ENCODE measurements around the gene KRT16.
"Not testable (repeated sequence)": the region's sequence is repeated elsewhere in the genome, so short reads cannot be mapped to it uniquely, and the experiment has no call there.

The KRT16 gene

GRCh38 chr17:41627316-41628072 is 14.9 kb upstream of the KRT16 start:
- DNase-seq (ENCODE audit: low read depth): no peak

- not testable (repeated sequence) for DNase-seq (ENCODE audit: low read depth)
Observed at GRCh38 chr17:41626914-41627295, 14.3 kb upstream of the KRT16 start.

- DNase-seq (ENCODE audit: low read depth): not testable (repeated sequence)
Observed at GRCh38 chr17:41626028-41626913, 13.7 kb upstream of the KRT16 start.

GRCh38 chr17:41625602-41626001 is 13.0 kb upstream of the KRT16 start:
- no peak for DNase-seq (ENCODE audit: low read depth)

DNA sequence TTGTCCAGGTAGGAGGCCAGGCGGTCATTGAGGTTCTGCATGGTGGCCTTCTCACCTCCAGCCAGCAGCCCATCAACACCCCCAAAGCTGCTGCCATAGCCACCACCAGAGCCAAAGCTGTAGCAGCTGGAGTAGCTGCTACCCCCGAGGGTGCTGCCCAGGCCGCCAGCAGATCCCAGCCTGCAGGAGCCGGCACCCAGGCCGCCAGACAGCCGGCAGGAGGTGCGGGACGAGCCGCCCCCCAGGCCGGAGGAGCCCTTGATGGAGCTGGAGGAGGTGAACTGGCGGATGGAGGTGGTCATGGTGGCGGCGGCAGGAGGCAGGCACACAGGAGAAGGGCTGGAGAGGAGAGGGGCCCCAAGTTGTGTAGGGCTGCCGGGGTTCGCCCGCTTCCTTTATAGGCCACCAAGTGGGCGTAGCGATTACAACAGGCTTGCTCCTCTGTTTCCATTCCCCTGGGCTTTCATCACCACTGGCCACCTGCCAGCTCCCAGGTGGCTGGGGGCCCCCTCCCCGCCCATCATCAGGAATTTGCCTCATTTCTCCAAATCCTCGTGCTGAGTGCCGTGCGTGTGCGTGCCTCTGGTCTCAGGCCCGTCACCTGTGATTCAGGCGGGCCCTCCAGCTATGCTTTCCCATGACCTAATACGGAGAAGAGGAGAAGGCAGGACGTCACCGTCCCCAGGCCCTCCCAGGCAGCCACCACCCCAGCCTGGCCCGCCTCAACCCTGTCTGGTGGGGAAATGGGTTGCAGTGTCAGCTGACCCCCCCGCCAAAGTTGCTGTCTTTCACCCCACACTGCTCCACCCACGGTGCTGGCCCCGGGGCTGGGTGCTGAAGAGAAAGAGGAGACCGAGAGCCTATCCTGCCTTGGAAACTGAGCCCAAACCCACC is 11.9 kb upstream of the KRT16 start, which contains the start of gene KRT17:
Gene KRT17 (minus strand): TSS at position 368 of the 894 bp plus-strand sequence. CDS start 66 bp downstream, at position 302.
- DNase-seq (ENCODE audit: low read depth): no peak

DNA sequence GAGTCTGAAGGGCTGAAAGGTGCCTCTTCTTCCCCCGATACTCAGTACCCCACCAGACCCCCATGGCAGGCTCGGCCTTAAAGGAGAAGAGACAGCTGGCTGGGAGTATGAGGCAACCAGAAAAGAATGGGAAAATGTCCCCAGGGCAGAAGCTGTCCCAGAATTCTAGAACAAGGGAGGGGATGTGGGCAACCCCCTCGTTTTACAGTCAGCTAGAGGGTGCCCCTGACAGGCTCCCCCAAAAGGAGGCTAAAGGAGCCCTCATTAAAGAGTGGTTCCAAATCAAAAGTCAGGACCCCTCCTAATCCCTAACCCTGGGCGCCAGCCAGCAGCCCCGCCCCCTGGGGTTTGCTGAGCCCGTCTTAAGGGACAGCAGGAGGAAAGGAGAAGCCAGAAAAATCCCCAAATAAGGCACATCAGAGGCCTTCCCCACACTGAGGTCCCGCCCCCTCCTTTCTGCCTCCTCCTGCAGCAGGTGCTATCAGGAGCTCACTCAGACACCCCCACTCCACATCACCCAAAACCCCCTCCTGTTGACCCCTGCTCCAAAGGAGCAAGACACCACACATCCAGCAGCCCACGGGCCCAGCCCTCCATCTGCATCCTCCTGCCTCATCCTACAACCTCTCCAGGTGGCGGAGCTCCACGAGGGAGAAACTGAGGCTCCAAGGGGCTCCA is 10.8 kb upstream of the KRT16 start:
- DNase-seq (ENCODE audit: low read depth): not testable (repeated sequence)

- DNase-seq (ENCODE audit: low read depth): not testable (repeated sequence)
Observed at GRCh38 chr17:41622340-41623183, 10.0 kb upstream of the KRT16 start.

GRCh38 chr17:41621916-41622315 is 9.3 kb upstream of the KRT16 start:
- no peak for DNase-seq (ENCODE audit: low read depth)

- DNase-seq (ENCODE audit: low read depth): not testable (repeated sequence)
Observed at GRCh38 chr17:41621435-41621817, 8.9 kb upstream of the KRT16 start.

DNA sequence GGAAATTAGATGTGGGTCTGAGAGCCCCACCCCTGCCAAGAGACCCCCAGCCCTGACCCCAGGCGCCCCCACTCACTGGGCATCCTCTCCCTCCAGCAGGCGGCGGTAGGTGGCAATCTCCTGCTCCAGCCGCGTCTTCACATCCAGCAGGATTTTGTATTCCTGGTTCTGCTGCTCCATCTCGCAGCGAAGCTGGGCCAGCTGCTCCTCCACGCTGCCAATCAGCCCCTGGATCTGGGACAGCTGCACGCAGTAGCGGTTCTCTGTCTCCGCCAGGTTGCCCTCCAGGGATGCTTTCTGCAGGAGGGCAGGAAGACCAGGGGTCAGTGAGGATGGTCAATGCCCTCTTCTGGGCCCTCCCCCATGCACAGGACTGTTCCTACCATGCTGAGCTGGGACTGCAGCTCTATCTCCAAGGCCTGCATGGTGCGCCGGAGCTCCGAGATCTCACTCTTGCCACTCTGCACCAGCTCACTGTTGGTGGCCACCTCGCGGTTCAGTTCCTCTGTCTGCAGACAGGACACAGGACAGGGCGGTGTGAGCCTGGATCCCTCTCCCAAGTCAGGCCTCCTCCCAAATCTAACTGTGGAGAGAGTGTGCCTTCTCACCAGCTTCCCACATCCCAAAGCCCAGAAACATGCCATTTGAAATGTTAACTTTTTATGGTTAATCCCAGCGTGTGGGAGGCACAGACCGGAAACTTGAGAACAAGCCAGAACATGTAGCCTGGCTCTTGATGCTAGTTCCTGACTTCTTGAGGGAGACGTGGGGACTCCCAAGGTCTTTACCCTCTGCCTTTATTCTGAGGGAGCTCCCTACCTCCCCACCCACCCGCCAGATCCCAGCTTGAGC is 8.2 kb upstream of the KRT16 start:
- no peak for DNase-seq (ENCODE audit: low read depth)

DNA sequence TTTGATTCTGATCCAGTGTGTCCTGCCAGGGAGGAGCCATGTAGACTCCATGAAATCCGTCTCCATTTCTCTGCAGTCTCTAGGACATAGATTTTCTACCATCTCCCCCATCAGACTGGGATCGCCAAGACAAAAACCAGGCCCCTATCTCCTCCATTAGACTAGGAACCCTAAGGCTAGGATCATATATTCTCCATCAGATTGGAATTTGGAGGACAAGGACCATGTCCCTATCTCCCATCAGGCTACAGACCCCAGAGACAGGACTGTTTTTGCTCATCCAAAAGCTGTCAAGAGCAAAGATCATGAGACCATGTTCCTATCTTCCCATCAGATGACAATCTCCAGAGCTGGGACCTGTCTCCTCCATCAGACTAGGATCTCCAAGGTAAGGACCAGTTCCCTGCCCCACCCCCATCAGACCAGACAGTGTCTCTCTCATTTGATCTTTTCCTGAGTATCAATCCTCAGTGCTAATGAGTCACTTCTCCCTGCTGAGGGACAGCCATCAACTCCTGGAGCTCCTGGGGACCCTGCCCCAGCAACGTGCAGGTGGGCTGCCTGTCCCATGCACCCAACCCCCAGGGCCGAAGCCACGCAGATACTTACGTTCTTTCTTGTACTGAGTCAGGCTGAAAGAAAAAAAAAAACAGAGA is 7.5 kb upstream of the KRT16 start:
- DNase-seq (ENCODE audit: low read depth): not testable (repeated sequence)

DNA sequence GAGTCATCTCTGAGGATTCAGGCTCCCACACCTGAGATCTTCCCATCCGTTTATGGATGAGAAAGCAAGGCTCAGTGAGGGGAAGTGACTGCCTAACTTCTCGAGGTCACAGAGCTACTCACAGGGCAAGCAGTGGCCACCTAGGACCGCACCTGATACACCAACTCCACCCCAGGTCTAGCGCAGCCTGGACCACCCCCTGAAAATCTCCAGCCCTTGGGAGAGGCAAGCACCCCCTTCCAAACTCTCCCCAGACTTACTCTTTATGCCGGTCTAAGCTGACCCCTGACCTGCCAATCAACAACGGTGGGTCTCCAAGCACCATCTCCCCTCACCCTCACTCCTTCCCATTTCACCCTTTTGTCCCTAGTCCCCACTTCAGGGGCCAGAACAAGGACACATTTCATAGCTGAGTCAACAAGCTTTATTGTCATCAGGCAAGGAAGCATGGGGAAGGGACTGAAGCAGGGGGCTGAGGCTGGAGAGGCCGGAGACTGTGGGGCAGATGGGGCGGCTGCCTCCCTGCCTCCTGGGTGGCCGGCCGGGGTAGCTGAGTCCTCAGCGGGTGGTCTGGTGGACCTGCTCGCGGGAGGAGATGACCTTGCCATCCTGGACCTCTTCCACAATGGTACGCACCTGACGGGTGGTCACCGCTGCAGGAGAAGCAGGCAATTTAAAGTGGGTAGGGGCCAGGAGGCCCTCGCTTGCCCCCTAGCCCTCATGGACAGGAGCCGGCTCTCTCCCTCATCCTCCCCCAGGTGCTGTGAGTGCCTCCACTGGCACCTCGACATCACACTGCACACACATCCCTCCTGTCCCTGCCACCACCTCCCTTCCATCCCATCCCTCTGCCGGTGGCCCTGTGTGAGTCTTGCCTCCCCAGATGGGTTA is 6.7 kb upstream of the KRT16 start:
- no peak for DNase-seq (ENCODE audit: low read depth)

DNA sequence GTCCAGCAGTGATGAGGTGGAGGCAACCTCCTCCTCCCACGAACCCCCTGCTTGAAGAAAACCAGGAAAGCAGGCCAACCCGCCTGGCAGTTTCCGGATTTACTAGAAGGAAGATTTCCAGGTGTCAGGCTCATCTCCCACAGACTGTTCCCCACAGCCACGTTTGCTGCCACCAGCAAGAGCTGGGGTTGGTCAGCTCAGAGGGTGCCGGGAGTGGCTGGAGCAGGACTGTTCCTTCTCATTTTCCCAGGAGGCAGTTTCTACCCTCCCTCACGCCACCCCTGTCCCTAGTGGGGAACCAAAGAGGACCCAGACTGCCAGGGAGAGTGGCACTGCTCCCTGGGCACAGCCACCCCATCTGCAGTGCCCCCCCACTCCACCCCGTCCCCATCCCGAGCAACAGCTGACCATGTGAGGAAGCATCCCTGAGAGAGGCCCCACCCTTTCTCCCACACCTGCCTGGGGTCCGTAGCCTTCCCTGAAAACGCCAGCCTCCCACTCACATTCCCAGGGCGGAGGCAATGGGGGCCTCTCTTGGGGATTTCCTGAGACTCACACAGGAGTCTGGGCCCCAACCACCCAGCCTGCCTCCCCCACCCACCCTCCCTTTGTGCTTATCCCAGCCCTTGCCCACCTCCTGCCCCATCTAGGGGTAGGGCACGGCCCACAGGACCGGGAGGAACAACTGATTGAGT is 5.9 kb upstream of the KRT16 start:
- no peak for DNase-seq (ENCODE audit: low read depth)

DNA sequence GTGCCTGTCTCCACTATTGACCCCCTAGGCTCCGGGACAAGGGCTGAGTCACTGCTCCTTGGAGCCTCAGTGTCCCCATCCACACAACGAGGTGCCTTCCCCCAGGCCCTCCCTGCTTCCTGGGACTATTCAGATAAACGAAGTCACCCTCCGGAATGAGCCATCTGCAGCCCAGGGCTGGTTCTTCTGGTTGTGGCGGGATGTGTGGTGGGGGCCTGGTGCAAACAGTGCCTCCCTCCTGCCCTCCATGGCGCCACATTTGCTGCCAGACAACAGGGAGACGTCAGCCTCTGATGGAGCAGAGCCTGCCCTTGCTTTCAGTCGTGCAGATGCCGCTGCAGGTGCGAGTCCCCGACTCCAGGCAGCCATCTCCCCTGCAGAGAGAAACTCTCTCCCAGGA is 5.1 kb upstream of the KRT16 start:
- no peak for DNase-seq (ENCODE audit: low read depth)

GRCh38 chr17:41617136-41617535 is 4.6 kb upstream of the KRT16 start:
- no peak for DNase-seq (ENCODE audit: low read depth)

DNA sequence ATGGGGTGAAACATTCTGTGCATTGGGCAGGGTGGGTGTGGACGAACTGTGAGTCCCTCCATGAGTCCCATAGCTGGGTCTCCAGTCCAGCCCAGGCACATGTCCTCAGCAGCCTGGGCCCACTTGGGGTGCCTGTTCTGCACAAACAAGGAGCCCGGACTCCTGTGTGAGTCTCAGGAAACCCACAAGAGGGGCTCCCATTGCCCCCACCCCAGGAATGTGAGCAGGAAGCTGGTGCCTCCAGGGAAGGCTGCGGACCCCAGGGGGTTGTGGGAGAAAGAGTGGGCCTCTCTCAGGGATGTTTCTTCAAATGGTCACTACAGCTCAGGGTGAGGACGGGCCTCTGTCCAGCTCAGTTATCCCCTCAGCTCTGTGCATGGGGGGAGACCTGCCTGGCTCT is 3.9 kb upstream of the KRT16 start:
- not testable (repeated sequence) for DNase-seq (ENCODE audit: low read depth)

- no peak for DNase-seq (ENCODE audit: low read depth)
Observed at GRCh38 chr17:41615454-41615853, 2.9 kb upstream of the KRT16 start.

All from GM04503 (cell line).